ENCODE data around the gene SUFU.
"Not testable (repeated sequence)": the region's sequence is repeated elsewhere in the genome, so short reads cannot be mapped to it uniquely, and the experiment has no call there.

The SUFU gene

GRCh38 chr10:102665904-102666509 is 162.2 kb downstream of the SUFU start:
- no peak overlapping the region for H3K27ac ChIP-seq (ENCODE audit: low read depth, low read length)
- no peaks in the 10 kb centered on the region for H3K27me3 ChIP-seq (ENCODE audit: insufficient read depth, low read length)
- peaks cover 11% of the 10 kb centered on the region for H3K4me1 ChIP-seq (ENCODE audit: control insufficient read depth, insufficient read depth, low read length, unreplicated experiment)
- no peak overlapping the region for H2AFZ ChIP-seq (ENCODE audit: low read length, unreplicated experiment)
- H3K4me3 ChIP-seq (ENCODE audit: low read depth, low read length) = no peak overlapping the region
- no peaks in the 10 kb centered on the region for H3K79me2 ChIP-seq (ENCODE audit: control insufficient read depth, insufficient read depth, low read length, unreplicated experiment)
- no peaks in the 10 kb centered on the region for H3K36me3 ChIP-seq (ENCODE audit: insufficient read depth, low read length)

DNA sequence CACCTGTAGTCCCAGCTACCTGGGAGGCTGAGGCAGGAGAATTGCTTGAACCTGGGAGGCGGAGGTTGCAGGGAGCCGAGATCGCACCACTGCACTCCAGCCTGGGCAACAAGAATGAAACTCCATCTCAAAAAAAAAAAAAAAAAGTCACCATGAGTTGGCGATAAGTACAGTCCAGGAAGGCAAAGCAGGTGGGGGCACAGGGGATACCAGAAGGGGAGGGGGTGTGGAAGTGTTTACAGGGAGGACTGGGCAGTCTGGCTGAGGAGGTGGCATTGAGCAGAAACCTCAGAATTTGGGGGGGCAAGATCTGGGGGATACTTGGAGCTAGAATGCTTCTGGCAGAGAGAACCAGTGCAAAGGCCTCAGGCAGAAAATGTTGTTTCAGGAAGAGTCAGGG is 163.6 kb downstream of the SUFU start:
- not testable (repeated sequence) for H2AFZ ChIP-seq (ENCODE audit: low read length, unreplicated experiment); H3K79me2 ChIP-seq (ENCODE audit: control insufficient read depth, insufficient read depth, low read length, unreplicated experiment); H3K36me3 ChIP-seq (ENCODE audit: insufficient read depth, low read length); H3K27me3 ChIP-seq (ENCODE audit: insufficient read depth, low read length); H3K27ac ChIP-seq (ENCODE audit: low read depth, low read length); H3K4me3 ChIP-seq (ENCODE audit: low read depth, low read length)
- peaks cover 11% of the 10 kb centered on the region for H3K4me1 ChIP-seq (ENCODE audit: control insufficient read depth, insufficient read depth, low read length, unreplicated experiment)

DNA sequence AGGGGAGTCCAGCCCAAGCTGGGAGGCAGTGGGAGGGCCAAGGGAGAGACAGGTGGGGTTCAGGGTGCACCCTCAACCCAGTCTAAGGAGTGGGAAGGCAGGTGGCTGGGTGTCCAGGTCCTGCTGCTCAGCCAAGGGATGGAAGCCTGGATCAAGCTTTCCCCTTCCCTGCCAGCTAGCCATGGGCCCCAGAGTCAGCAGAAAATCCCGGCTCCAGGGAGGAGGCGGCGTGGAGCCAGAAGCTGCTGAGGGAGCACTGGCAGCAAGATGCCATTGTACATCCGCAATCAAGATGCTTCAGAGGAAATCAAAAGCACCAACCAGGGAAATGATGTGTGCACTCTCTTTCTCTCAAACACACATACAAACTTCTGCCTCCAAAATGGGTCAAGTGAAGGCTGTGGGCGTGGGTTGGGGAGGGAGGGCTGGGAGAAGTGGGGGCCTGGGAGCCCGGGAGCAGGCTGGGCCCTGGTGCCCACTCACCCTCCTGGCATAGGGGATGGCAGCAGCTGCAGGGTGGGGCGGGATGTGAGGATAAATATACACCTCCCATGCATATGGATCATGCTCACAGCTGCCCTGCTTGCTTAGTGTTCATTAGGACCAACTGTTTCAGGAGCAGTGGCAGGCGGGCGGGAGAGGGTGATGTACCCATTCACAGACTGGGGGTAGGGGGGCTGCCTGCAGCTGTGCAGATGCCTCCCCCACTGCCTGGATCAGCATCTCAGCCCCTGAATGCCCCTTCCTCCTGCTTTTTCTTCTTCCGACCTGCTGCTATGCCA is 164.7 kb downstream of the SUFU start:
- H3K4me3 ChIP-seq (ENCODE audit: low read depth, low read length) = no peak overlapping the region
- peaks cover 14% of the 10 kb centered on the region for H3K4me1 ChIP-seq (ENCODE audit: control insufficient read depth, insufficient read depth, low read length, unreplicated experiment)
- H3K79me2 ChIP-seq (ENCODE audit: control insufficient read depth, insufficient read depth, low read length, unreplicated experiment) = no peaks in the 10 kb centered on the region
- H2AFZ ChIP-seq (ENCODE audit: low read length, unreplicated experiment) = no peak overlapping the region
- no peaks in the 10 kb centered on the region for H3K27me3 ChIP-seq (ENCODE audit: insufficient read depth, low read length)
- H3K27ac ChIP-seq (ENCODE audit: low read depth, low read length) = no peak overlapping the region
- no peaks in the 10 kb centered on the region for H3K36me3 ChIP-seq (ENCODE audit: insufficient read depth, low read length)

- no peak overlapping the region for H3K4me3 ChIP-seq (ENCODE audit: low read depth, low read length)
- no peak overlapping the region for H2AFZ ChIP-seq (ENCODE audit: low read length, unreplicated experiment)
These were observed 165.7 kb downstream of the SUFU start for GRCh38 chr10:102669206-102670064.

GRCh38 chr10:102670065-102670670 is 166.4 kb downstream of the SUFU start:
- no peaks in the 10 kb centered on the region for H3K36me3 ChIP-seq (ENCODE audit: insufficient read depth, low read length)
- no peak overlapping the region for H2AFZ ChIP-seq (ENCODE audit: low read length, unreplicated experiment)
- no peaks in the 10 kb centered on the region for H3K27me3 ChIP-seq (ENCODE audit: insufficient read depth, low read length)
- H3K79me2 ChIP-seq (ENCODE audit: control insufficient read depth, insufficient read depth, low read length, unreplicated experiment) = no peaks in the 10 kb centered on the region
- no peak overlapping the region for H3K27ac ChIP-seq (ENCODE audit: low read depth, low read length)
- no peak overlapping the region for H3K4me3 ChIP-seq (ENCODE audit: low read depth, low read length)
- H3K4me1 ChIP-seq (ENCODE audit: control insufficient read depth, insufficient read depth, low read length, unreplicated experiment) = peaks cover 31% of the 10 kb centered on the region

More at GRCh38 chr10:102669206-102670064, 165.7 kb downstream of the SUFU start:
- H3K36me3 ChIP-seq (ENCODE audit: insufficient read depth, low read length) = no peaks in the 10 kb centered on the region
- H3K27me3 ChIP-seq (ENCODE audit: insufficient read depth, low read length) = no peaks in the 10 kb centered on the region
- no peak overlapping the region for H3K27ac ChIP-seq (ENCODE audit: low read depth, low read length)
- no peaks in the 10 kb centered on the region for H3K79me2 ChIP-seq (ENCODE audit: control insufficient read depth, insufficient read depth, low read length, unreplicated experiment)
- peaks cover 23% of the 10 kb centered on the region for H3K4me1 ChIP-seq (ENCODE audit: control insufficient read depth, insufficient read depth, low read length, unreplicated experiment)

- Histone ChIP-seq H3K4me3 (ENCODE audit: low read depth, low read length) (no peak overlapping the region), H3K27ac (ENCODE audit: low read depth, low read length) (no peak overlapping the region), H3K36me3 (ENCODE audit: insufficient read depth, low read length) (no peaks in the 10 kb centered on the region), H3K79me2 (ENCODE audit: control insufficient read depth, insufficient read depth, low read length, unreplicated experiment) (no peaks in the 10 kb centered on the region), H3K27me3 (ENCODE audit: insufficient read depth, low read length) (no peaks in the 10 kb centered on the region), H3K4me1 (ENCODE audit: control insufficient read depth, insufficient read depth, low read length, unreplicated experiment) (peaks cover 38% of the 10 kb centered on the region), H2AFZ (ENCODE audit: low read length, unreplicated experiment) (no peak overlapping the region)
These were observed 167.2 kb downstream of the SUFU start for GRCh38 chr10:102670871-102671434.

DNA sequence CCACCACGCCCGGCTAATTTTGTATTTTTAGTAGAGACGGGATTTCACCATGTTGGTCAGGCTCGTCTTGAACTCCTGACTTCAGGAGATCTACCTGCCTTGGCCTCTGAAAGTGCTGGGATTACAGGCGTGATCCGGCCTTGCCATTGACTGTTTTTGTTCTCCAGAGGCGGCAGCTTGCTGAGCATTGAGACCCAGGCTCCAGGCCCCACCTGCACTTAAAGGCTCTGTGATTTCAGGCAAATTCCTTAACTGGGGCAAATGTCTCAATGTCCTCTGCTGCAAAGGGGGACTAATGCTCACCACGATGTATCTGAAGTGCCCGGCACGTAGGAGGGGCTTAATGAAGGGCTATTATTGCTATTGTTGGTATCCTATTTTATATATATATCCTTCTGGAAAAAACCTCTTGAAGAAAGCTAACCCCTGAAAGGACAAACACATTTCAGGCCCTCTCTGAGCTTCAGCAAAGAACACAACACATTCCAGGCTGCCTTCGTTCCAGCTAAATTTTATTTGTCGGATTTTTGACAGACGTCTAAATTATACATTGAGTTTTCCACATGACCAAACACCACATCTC is 169.6 kb downstream of the SUFU start:
- H2AFZ ChIP-seq (ENCODE audit: low read length, unreplicated experiment) = peak overlapping the region; percentile 95

GRCh38 chr10:102673819-102674511 is 170.2 kb downstream of the SUFU start:
- Histone ChIP-seq H3K27me3 (ENCODE audit: insufficient read depth, low read length) (no peaks in the 10 kb centered on the region), H3K36me3 (ENCODE audit: insufficient read depth, low read length) (no peaks in the 10 kb centered on the region), H3K4me1 (ENCODE audit: control insufficient read depth, insufficient read depth, low read length, unreplicated experiment) (peaks cover 44% of the 10 kb centered on the region), H3K27ac (ENCODE audit: low read depth, low read length) (peak overlapping the region; percentile 39), H3K79me2 (ENCODE audit: control insufficient read depth, insufficient read depth, low read length, unreplicated experiment) (no peaks in the 10 kb centered on the region), H3K4me3 (ENCODE audit: low read depth, low read length) (peak overlapping the region; percentile 69), H2AFZ (ENCODE audit: low read length, unreplicated experiment) (peak overlapping the region; percentile 95)

More for the DNA sequence above, 169.6 kb downstream of the SUFU start:
- Histone ChIP-seq H3K36me3 (ENCODE audit: insufficient read depth, low read length) (no peaks in the 10 kb centered on the region), H3K4me3 (ENCODE audit: low read depth, low read length) (peak overlapping the region; percentile 69), H3K27ac (ENCODE audit: low read depth, low read length) (peak overlapping the region; percentile 39), H3K4me1 (ENCODE audit: control insufficient read depth, insufficient read depth, low read length, unreplicated experiment) (peaks cover 44% of the 10 kb centered on the region), H3K27me3 (ENCODE audit: insufficient read depth, low read length) (no peaks in the 10 kb centered on the region), H3K79me2 (ENCODE audit: control insufficient read depth, insufficient read depth, low read length, unreplicated experiment) (no peaks in the 10 kb centered on the region)

DNA sequence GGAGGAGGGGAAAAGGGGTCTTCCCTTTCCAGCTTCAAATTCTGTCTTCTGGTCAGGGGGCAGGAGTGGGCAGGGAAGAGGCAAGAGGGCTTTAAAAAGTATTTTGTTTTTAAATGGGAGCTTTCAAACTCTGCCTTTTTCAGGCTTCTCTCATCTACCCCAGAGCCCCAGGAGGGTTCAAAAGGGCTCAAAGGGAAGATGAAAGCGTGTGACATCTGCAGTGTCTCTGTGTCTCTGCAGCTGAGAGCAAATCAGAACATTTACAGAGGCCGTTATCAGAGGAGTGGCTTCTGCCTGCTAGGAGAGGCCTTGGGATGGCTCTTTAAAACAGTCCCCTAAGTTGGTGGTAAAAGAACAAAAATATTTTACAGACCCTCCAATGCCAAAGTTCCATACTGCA is 170.8 kb downstream of the SUFU start:
- Histone ChIP-seq H3K27ac (ENCODE audit: low read depth, low read length) (no peak overlapping the region; the same call in 1 of the 2 replicates), H2AFZ (ENCODE audit: low read length, unreplicated experiment) (peak overlapping the region; percentile 95), H3K27me3 (ENCODE audit: insufficient read depth, low read length) (no peaks in the 10 kb centered on the region), H3K4me3 (ENCODE audit: low read depth, low read length) (peak overlapping the region; percentile 69), H3K36me3 (ENCODE audit: insufficient read depth, low read length) (no peaks in the 10 kb centered on the region), H3K79me2 (ENCODE audit: control insufficient read depth, insufficient read depth, low read length, unreplicated experiment) (no peaks in the 10 kb centered on the region), H3K4me1 (ENCODE audit: control insufficient read depth, insufficient read depth, low read length, unreplicated experiment) (peaks cover 39% of the 10 kb centered on the region)

All from ACC112 (cell line).